ENCODE results near the gene IER3IP1. TPM values are rescaled to one million over a fixed set of nuclear protein-coding genes. Genes with fewer than 3 reads are reported as not detected.
"Not testable (repeated sequence)": the region's sequence is repeated elsewhere in the genome, so short reads cannot be mapped to it uniquely, and the experiment has no call there.

The IER3IP1 gene
- 14.7 and 16.3 TPM in 2 replicates for total RNA-seq

- peak within 1 kb of the TSS; percentile 69 for H3K27ac Mint-ChIP-seq
- H3K4me3 Mint-ChIP-seq = peak within 1 kb of the TSS; percentile 57
- peaks cover 3% of the 10 kb centered on the region for H3K27me3 Mint-ChIP-seq (ENCODE audit: insufficient read depth)
- H3K36me3 Mint-ChIP-seq (ENCODE audit: low read depth) = peaks cover 2% of the 10 kb centered on the region
- intact Hi-C loops (cut with micrococcal nuclease) = loop anchor here (1.0 to 10.0 kb wide), 6 partner anchors 13 to 749 kb away; partner anchors contain the start of genes HDHD2, KATNAL2 and PIAS2
- no peaks in the 10 kb centered on the region for H3K9me3 Mint-ChIP-seq
- DNase-seq (ENCODE audit: low spot score) = peak; percentile 85
- no peaks in the 10 kb centered on the region for H3K4me1 Mint-ChIP-seq (ENCODE audit: low read depth)
These were observed at the start of gene IER3IP1 for GRCh38 chr18:47175898-47176575. Gene IER3IP1 (minus strand): TSS chr18:47176364. CDS start chr18:47176277, 87 bp downstream.

GRCh38 chr18:47215554-47216138 lies 39.5 kb upstream of the IER3IP1 start:
- DNase-seq (ENCODE audit: low spot score) = no peak
- no peak overlapping the region for H3K27ac Mint-ChIP-seq
- intact Hi-C loops (cut with micrococcal nuclease) = loop anchor here (1.0 kb wide), 1 partner anchor 534 kb away; no protein-coding TSS in a partner anchor
- no peaks in the 10 kb centered on the region for H3K9me3 Mint-ChIP-seq
- no peak overlapping the region for H3K4me3 Mint-ChIP-seq
- no peaks in the 10 kb centered on the region for H3K4me1 Mint-ChIP-seq (ENCODE audit: low read depth)
- H3K36me3 Mint-ChIP-seq (ENCODE audit: low read depth) = no peaks in the 10 kb centered on the region
- peaks cover 39% of the 10 kb centered on the region for H3K27me3 Mint-ChIP-seq (ENCODE audit: insufficient read depth)

GRCh38 chr18:47209171-47209570 lies 33.0 kb upstream of the IER3IP1 start:
- Mint-ChIP-seq H3K27me3 (ENCODE audit: insufficient read depth) (peaks cover 27% of the 10 kb centered on the region), H3K36me3 (ENCODE audit: low read depth) (no peaks in the 10 kb centered on the region), H3K27ac (no peak overlapping the region), H3K4me1 (ENCODE audit: low read depth) (no peaks in the 10 kb centered on the region), H3K9me3 (no peaks in the 10 kb centered on the region), H3K4me3 (no peak overlapping the region)
- DNase-seq (ENCODE audit: low spot score) = no peak
- intact Hi-C loops (cut with micrococcal nuclease) = no loop called here

GRCh38 chr18:47206945-47207637 lies 30.9 kb upstream of the IER3IP1 start:
- Mint-ChIP-seq H3K9me3 (no peaks in the 10 kb centered on the region), H3K4me1 (ENCODE audit: low read depth) (no peaks in the 10 kb centered on the region), H3K36me3 (ENCODE audit: low read depth) (no peaks in the 10 kb centered on the region), H3K4me3 (no peak overlapping the region), H3K27ac (no peak overlapping the region), H3K27me3 (ENCODE audit: insufficient read depth) (peaks cover 18% of the 10 kb centered on the region)
- no peak for DNase-seq (ENCODE audit: low spot score)
- intact Hi-C loops (cut with micrococcal nuclease) = no loop called here

GRCh38 chr18:47204908-47205522 lies 28.9 kb upstream of the IER3IP1 start:
- Mint-ChIP-seq H3K4me1 (ENCODE audit: low read depth) (no peaks in the 10 kb centered on the region), H3K27me3 (ENCODE audit: insufficient read depth) (peaks cover 18% of the 10 kb centered on the region), H3K27ac (no peak overlapping the region), H3K36me3 (ENCODE audit: low read depth) (no peaks in the 10 kb centered on the region), H3K4me3 (no peak overlapping the region), H3K9me3 (no peaks in the 10 kb centered on the region)
- DNase-seq (ENCODE audit: low spot score) = peak; percentile 5
- intact Hi-C loops (cut with micrococcal nuclease) = loop anchor here (1.0 kb wide), 2 partner anchors 105 to 155 kb away; no protein-coding TSS in a partner anchor

- Mint-ChIP-seq H3K36me3 (ENCODE audit: low read depth) (no peaks in the 10 kb centered on the region), H3K9me3 (no peaks in the 10 kb centered on the region), H3K27ac (no peak overlapping the region), H3K4me3 (no peak overlapping the region), H3K4me1 (ENCODE audit: low read depth) (no peaks in the 10 kb centered on the region), H3K27me3 (ENCODE audit: insufficient read depth) (peaks cover 21% of the 10 kb centered on the region)
- DNase-seq (ENCODE audit: low spot score) = no peak
- intact Hi-C loops (cut with micrococcal nuclease) = no loop called here
These were observed 27.7 kb upstream of the IER3IP1 start for GRCh38 chr18:47203626-47204464.

- H3K27ac Mint-ChIP-seq; H3K36me3 Mint-ChIP-seq (ENCODE audit: low read depth); H3K4me3 Mint-ChIP-seq; intact Hi-C loops (cut with micrococcal nuclease); DNase-seq (ENCODE audit: low spot score); H3K4me1 Mint-ChIP-seq (ENCODE audit: low read depth); H3K9me3 Mint-ChIP-seq: not testable (repeated sequence)
- peaks cover 22% of the 10 kb centered on the region for H3K27me3 Mint-ChIP-seq (ENCODE audit: insufficient read depth)
These were observed 19.8 kb upstream of the IER3IP1 start for GRCh38 chr18:47195961-47196360.

- Mint-ChIP-seq H3K4me1 (ENCODE audit: low read depth) (no peaks in the 10 kb centered on the region), H3K4me3 (no peak overlapping the region), H3K9me3 (no peaks in the 10 kb centered on the region), H3K27me3 (ENCODE audit: insufficient read depth) (peaks cover 11% of the 10 kb centered on the region), H3K27ac (no peak overlapping the region), H3K36me3 (ENCODE audit: low read depth) (no peaks in the 10 kb centered on the region)
- DNase-seq (ENCODE audit: low spot score) = no peak
- intact Hi-C loops (cut with micrococcal nuclease) = no loop called here
These were observed 15.8 kb upstream of the IER3IP1 start for GRCh38 chr18:47191961-47192360.

GRCh38 chr18:47187721-47188120 lies 11.6 kb upstream of the IER3IP1 start:
- Mint-ChIP-seq H3K27ac (no peak overlapping the region), H3K27me3 (ENCODE audit: insufficient read depth) (peaks cover 7% of the 10 kb centered on the region), H3K9me3 (peaks cover 16% of the 10 kb centered on the region), H3K36me3 (ENCODE audit: low read depth) (no peaks in the 10 kb centered on the region), H3K4me3 (no peak overlapping the region), H3K4me1 (ENCODE audit: low read depth) (no peaks in the 10 kb centered on the region)
- intact Hi-C loops (cut with micrococcal nuclease) = no loop called here
- no peak for DNase-seq (ENCODE audit: low spot score)

GRCh38 chr18:47184419-47185050 lies 8.4 kb upstream of the IER3IP1 start:
- Mint-ChIP-seq H3K36me3 (ENCODE audit: low read depth) (no peaks in the 10 kb centered on the region), H3K4me1 (ENCODE audit: low read depth) (no peaks in the 10 kb centered on the region)
- no peak for DNase-seq (ENCODE audit: low spot score)

GRCh38 chr18:47182156-47182555 lies 6.0 kb upstream of the IER3IP1 start:
- H3K36me3 Mint-ChIP-seq (ENCODE audit: low read depth); H3K27ac Mint-ChIP-seq; H3K27me3 Mint-ChIP-seq (ENCODE audit: insufficient read depth); H3K4me3 Mint-ChIP-seq; DNase-seq (ENCODE audit: low spot score); H3K4me1 Mint-ChIP-seq (ENCODE audit: low read depth); intact Hi-C loops (cut with micrococcal nuclease): not testable (repeated sequence)
- peaks cover 16% of the 10 kb centered on the region for H3K9me3 Mint-ChIP-seq

More at GRCh38 chr18:47184419-47185050, 8.4 kb upstream of the IER3IP1 start:
- intact Hi-C loops (cut with micrococcal nuclease) = no loop called here
- peaks cover 16% of the 10 kb centered on the region for H3K9me3 Mint-ChIP-seq
- peaks cover 3% of the 10 kb centered on the region for H3K27me3 Mint-ChIP-seq (ENCODE audit: insufficient read depth)
- H3K27ac Mint-ChIP-seq = no peak overlapping the region
- no peak overlapping the region for H3K4me3 Mint-ChIP-seq

GRCh38 chr18:47180765-47181164 lies 4.6 kb upstream of the IER3IP1 start:
- H3K9me3 Mint-ChIP-seq = peaks cover 16% of the 10 kb centered on the region
- H3K4me3 Mint-ChIP-seq = no peak overlapping the region
- no peaks in the 10 kb centered on the region for H3K4me1 Mint-ChIP-seq (ENCODE audit: low read depth)
- intact Hi-C loops (cut with micrococcal nuclease) = no loop called here
- peaks cover under 1% of the 10 kb centered on the region for H3K36me3 Mint-ChIP-seq (ENCODE audit: low read depth)
- DNase-seq (ENCODE audit: low spot score) = no peak
- no peak overlapping the region for H3K27ac Mint-ChIP-seq
- peaks cover 3% of the 10 kb centered on the region for H3K27me3 Mint-ChIP-seq (ENCODE audit: insufficient read depth)

Measured in activated T-helper 1 cell treated with anti-CD3 and anti-CD28 coated beads, Interleukin-12 subunit alpha, Interleukin-12 subunit beta, Interleukin-2, Interleukin-4 antibody, amounts not matched to agents 30 ng/mL and 10 ng/mL and 1 ng/mL, durations not matched to agents 14 hours and 24 hours and 36 hours (primary cell).